A673 (cell line): ENCODE results near the gene TPM1. TPM values are rescaled to one million over a fixed set of nuclear protein-coding genes. Genes with fewer than 3 reads are reported as not detected.
"Not testable (repeated sequence)": the region's sequence is repeated elsewhere in the genome, so short reads cannot be mapped to it uniquely, and the experiment has no call there.

Source experiments
- Bru-seq: library from RNA; stranded (reverse); fragments of 400-500 nt; gene quantifications from one replicate; lab custom pipeline; 2021; lab: Mats Ljungman, UMichigan
- BruChase-seq, 2 experiments: library from RNA; stranded (reverse); fragments of 400-500 nt; gene quantifications; one replicate each; lab custom pipeline; 2021; lab: Mats Ljungman, UMichigan
- BruUV-seq: library from RNA; stranded (reverse); fragments of 400-500 nt; replicated peaks from 2 replicates; lab custom pipeline; 2021; lab: Mats Ljungman, UMichigan
- CTCF ChIA-PET: fragments of 300-600 bp; sonication (Branson Sonifier 250); formaldehyde crosslinking; loops from one replicate; lab custom pipeline; 2022; ENCODE audit warnings: antibody characterized with exemption; lab: Charles Lee
- POLR2A ChIA-PET: fragments of 300-600 bp; sonication (Branson Sonifier 250); formaldehyde crosslinking; loops from one replicate; lab custom pipeline; 2022; ENCODE audit warnings: antibody characterized with exemption; ENCODE audit not compliant: low non-redundant PET; lab: Charles Lee
- DNase-seq: peaks from one replicate; pipeline ENCODE4 v3.0.0-alpha.2; 2015; ENCODE audit warnings: low spot score
- H3K27ac ChIP-seq: fragments of 200-600 bp; sonication (generic); 2 replicates; pipeline ENCODE4 v1.5.1; 2016; ENCODE audit warnings: mixed run types, low read depth, mild to moderate bottlenecking, mixed read lengths, antibody characterized with exemption, low read length; ENCODE audit not compliant: poor library complexity, severe bottlenecking
- H3K27me3 ChIP-seq: fragments of 200-600 bp; sonication (generic); replicated peaks from 2 replicates; pipeline ENCODE4 v1.6.1; 2017; ENCODE audit warnings: mixed run types, low read depth, mild to moderate bottlenecking, mixed read lengths, antibody characterized with exemption, low read length; ENCODE audit not compliant: insufficient read depth, poor library complexity
- H3K36me3 ChIP-seq: fragments of 200-600 bp; sonication (generic); 2 replicates; pipeline ENCODE4 v1.6.1; 2016; ENCODE audit warnings: mixed run types, mild to moderate bottlenecking, mixed read lengths, antibody characterized with exemption, low read length; ENCODE audit not compliant: insufficient read depth, poor library complexity, severe bottlenecking
- H3K4me1 ChIP-seq: fragments of 200-600 bp; sonication (generic); 2 replicates; pipeline ENCODE4 v1.6.1; 2017; ENCODE audit warnings: mixed run types, mild to moderate bottlenecking, mixed read lengths, antibody characterized with exemption, low read length; ENCODE audit not compliant: insufficient read depth, poor library complexity, severe bottlenecking
- H3K4me3 ChIP-seq: fragments of 200-600 bp; sonication (generic); 2 replicates; pipeline ENCODE4 v1.5.1; 2016; ENCODE audit warnings: low read depth, mixed run types, mild to moderate bottlenecking, mixed read lengths, low read length; ENCODE audit not compliant: poor library complexity, severe bottlenecking
- H3K9me3 ChIP-seq: fragments of 200-600 bp; sonication (generic); 2 replicates; pipeline ENCODE4 v1.6.1; 2016; ENCODE audit warnings: mixed run types, low read depth, mild to moderate bottlenecking, mixed read lengths, antibody characterized with exemption, low read length; ENCODE audit not compliant: poor library complexity, severe bottlenecking
- CTCF ChIP-seq: fragments of 300-800, 200-600 bp; sonication (generic); conservative IDR thresholded peaks from 2 replicates; pipeline ENCODE4 v1.5.1; 2017; ENCODE audit warnings: low read depth, mild to moderate bottlenecking, antibody characterized with exemption, low read length, moderate library complexity, mixed read lengths
- EZH2 ChIP-seq: fragments of 200-600 bp; sonication (generic); IDR thresholded peaks from 2 replicates; pipeline ENCODE4 v1.6.1; 2017; ENCODE audit warnings: borderline replicate concordance, low read depth, mild to moderate bottlenecking, mixed read lengths, antibody characterized with exemption, low read length; ENCODE audit not compliant: poor library complexity, severe bottlenecking
- intact Hi-C: fragments of 100-400 bp; cut with micrococcal nuclease; formaldehyde crosslinking; loops from one replicate; pipeline ENCODE4 v1.10.0; 2022; ENCODE audit not compliant: unreplicated experiment
- long read RNA-seq: library from polyadenylated mRNA; stranded (forward); transcript quantifications from one replicate; pipeline ENCODE4 v2.0.0, GENCODE V29; 2022
- total RNA-seq: library from RNA; stranded (reverse); gene quantifications from 2 replicates; pipeline ENCODE4 v1.2.3, GENCODE V29; 2021

TPM1 gene
- 31.2 and 34.5 TPM in 2 replicates for total RNA-seq
- Bru-seq, nascent RNA: percentile 54 among the genes with signal in this experiment
- BruChase-seq, experiment 1, labeled RNA remaining after a 2-hour chase: percentile 64 among the genes with signal in this experiment
- BruChase-seq, experiment 2, labeled RNA remaining after a 6-hour chase: percentile 56 among the genes with signal in this experiment
- long read RNA-seq, transcript TPM1-206 (9 exons, 1,717 nt): minor isoform, 7 of 53 reads
- long read RNA-seq, transcript TPM1-208 (8 exons, 943 nt): major isoform, 35 of 53 reads
- long read RNA-seq, partial matches to known transcripts: 0 of 53 reads
- long read RNA-seq, other reads (novel, unspliced or antisense): 9 of 53 reads

DNA sequence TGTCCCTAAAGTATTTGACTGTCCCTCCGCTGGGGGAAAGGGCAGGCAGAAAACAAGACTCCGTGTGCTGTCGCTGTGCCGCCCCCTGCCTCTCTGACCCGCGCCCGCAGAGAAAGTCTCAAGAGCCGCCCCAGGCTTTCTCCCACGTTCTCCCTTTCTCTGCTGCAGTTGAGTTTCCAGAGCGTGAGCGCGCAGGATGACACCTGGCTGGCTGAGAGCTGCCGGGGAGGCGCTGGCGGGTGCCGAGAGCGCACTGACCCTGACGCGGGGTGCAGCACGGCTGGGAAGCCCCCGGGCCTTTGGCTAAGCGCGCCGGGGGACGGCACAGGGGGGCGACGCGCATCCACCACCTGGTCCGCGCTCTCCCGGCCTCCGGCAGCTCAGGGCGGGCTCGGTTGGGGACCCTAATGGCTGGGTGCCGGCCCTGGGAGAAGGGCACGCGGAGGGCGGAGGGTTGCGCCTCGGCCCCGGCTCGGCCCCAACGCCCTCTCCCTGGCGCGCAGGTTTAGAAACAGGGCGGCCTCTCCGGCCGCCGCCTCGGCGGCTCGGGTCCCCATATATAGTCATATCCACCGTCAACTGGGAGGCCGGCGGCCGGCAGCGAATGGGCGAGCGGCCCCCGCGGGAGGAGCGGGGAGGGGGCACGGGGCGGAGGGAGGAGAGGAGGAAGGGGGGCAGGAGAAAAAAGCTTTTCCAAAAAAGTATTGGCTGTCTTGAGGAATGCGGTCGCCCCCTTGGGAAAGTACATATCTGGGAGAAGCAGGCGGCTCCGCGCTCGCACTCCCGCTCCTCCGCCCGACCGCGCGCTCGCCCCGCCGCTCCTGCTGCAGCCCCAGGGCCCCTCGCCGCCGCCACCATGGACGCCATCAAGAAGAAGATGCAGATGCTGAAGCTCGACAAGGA is at the start of gene TPM1:
TSS of gene TPM1 (plus strand) at position 774 of the 903 bp plus-strand sequence. CDS start at position 857, 83 bp downstream.
- Histone ChIP-seq H3K27ac (no peak within 1 kb of the TSS), H3K9me3 (no peaks in the 10 kb centered on the region), H3K36me3 (no peaks in the 10 kb centered on the region), H3K4me3 (peak within 1 kb of the TSS; percentile 49), H3K27me3 (peaks cover 68% of the 10 kb centered on the region), H3K4me1 (peaks cover 17% of the 10 kb centered on the region)
- TF ChIP-seq EZH2 (peak; percentile 84), CTCF (no peak)
- peak; percentile 51 for DNase-seq
- BruUV-seq: no TSS peak
- intact Hi-C loops: no loop called here
- CTCF ChIA-PET: no interaction called here
- POLR2A ChIA-PET: no interaction called here

DNA sequence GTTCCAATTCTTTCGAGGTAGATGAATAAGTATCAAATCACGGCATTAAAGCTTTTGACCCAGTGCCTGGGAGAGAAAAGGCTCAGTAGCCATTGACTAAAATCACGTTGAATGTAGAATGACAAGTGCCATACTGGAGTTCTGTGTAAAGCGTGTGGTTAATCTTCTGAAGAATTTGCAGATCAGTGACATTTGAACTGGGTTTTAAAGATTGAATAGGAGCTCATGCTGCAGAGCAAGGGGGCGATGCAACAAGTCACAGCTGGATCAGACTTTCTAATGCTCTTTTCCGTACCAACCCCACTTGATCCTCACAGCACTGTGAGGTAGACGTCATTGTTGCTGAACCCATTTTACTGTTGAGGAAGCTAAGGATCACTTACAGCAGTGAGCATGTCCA is 49.5 kb upstream of the TPM1 start:
- POLR2A ChIA-PET: no interaction called here

DNA sequence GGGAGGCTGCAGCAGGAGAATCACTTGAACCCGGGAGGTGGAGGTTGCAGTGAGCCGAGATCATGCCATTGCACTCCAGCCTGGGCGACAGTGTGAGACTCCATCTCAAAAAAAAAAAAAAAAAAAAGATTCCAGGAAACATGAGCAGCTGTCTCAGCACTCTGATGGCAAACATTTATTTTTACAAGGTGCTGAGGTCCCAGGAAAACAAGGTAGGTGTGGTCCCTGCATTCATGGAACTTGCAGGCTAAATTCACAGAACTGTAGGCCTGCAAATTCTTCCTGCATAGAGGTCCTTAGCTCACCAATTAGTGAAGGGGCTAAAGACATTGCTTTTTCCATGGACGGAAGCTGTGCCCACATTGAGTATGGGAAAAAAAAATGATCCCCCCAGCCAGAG is 48.9 kb upstream of the TPM1 start:
- H3K4me1 ChIP-seq, BruUV-seq, POLR2A ChIA-PET: not testable (repeated sequence)

More for the DNA sequence above, 49.5 kb upstream of the TPM1 start:
- H3K27me3 ChIP-seq: no peaks in the 10 kb centered on the region
- H3K4me3 ChIP-seq: no peak overlapping the region
- no peak for DNase-seq
- H3K27ac ChIP-seq: no peak overlapping the region
- BruUV-seq: no TSS peak
- no peak for TF ChIP-seq CTCF
- TF ChIP-seq EZH2: no peak
- CTCF ChIA-PET: no interaction called here
- intact Hi-C loops: no loop called here
- no peaks in the 10 kb centered on the region for H3K4me1 ChIP-seq
- no peaks in the 10 kb centered on the region for H3K9me3 ChIP-seq
- H3K36me3 ChIP-seq: no peaks in the 10 kb centered on the region

More for the DNA sequence above, 48.9 kb upstream of the TPM1 start:
- H3K27me3 ChIP-seq, H3K36me3 ChIP-seq, H3K9me3 ChIP-seq, H3K27ac ChIP-seq, H3K4me3 ChIP-seq, intact Hi-C loops, DNase-seq, CTCF ChIA-PET: not testable (repeated sequence)
